ENCODE results near the gene SLC25A1. TPM values are rescaled to one million over a fixed set of nuclear protein-coding genes. Genes with fewer than 3 reads are reported as not detected.
A peak's percentile ranks its signal among the peaks of the same experiment; 100 is the strongest.

Gene SLC25A1
- total and polyA plus RNA-seq, 10 of the 15 experiments (the other 5 are each of a cell fraction or from before 2014, with no cell fraction given): 2.3 to 79.0 (median 30.3) TPM

GRCh38 chr22:19181786-19182471, 3.4 kb upstream of the SLC25A1 start:
- ChIA-PET SMC1A (ENCODE audit: uncharacterized antibody, unreplicated experiment) (interaction anchor here (1.0 kb wide), 1 partner anchor 296 kb away, joined by 3 read pairs; no protein-coding TSS in a partner anchor), POLR2A (no interaction called here), RAD21 (ENCODE audit: unreplicated experiment) (interaction anchor here (1.3 kb wide), 1 partner anchor 14 kb away, joined by 3 read pairs; no protein-coding TSS in a partner anchor), CTCF (interaction anchor here (1.0 to 3.6 kb wide), 3 partner anchors 277 to 298 kb away, joined by 3 to 24 read pairs (median 4); partner anchors contain the start of gene CDC45)
- no peak overlapping the region for H2AFZ ChIP-seq (ENCODE audit: control insufficient read depth, low read depth, low read length)
- FAIRE-seq: no peak
- 26% methylated on average over 12 of the region's 12 CpGs for WGBS (ENCODE audit: insufficient coverage, insufficient replicate concordance, low lambda C conversion rate, missing lambda C conversion rate)
- H3K4me2 ChIP-seq (ENCODE audit: control insufficient read depth, insufficient read depth): peak overlapping the region; percentile 19
- no peak overlapping the region for H3K9ac ChIP-seq (ENCODE audit: control insufficient read depth, insufficient read depth, low read length)
- H3K36me3 ChIP-seq (ENCODE audit: control insufficient read depth in 2 of 2, insufficient read depth in 2 of 2, low read length in 1 of 2): no peaks in the 10 kb centered on the region
- in situ Hi-C loops (cut with MboI): loop anchor here (5.0 kb wide), 1 partner anchor 110 kb away; the partner anchor contains the start of gene CLTCL1
- intact Hi-C loops (cut with micrococcal nuclease; ENCODE audit: unreplicated experiment): no loop called here
- no peak overlapping the region for H3K4me3 ChIP-seq
- peaks cover 9% of the 10 kb centered on the region; the same call in 1 of the 2 replicates for H3K4me1 ChIP-seq (ENCODE audit: control insufficient read depth, insufficient read depth, low read length)
- no peaks in the 10 kb centered on the region for H3K9me3 ChIP-seq (replicated peaks; ENCODE audit: control insufficient read depth, insufficient read depth, low read length)
- TF ChIP-seq CBX5 (IDR thresholded peaks at IDR 0.05; ENCODE audit: low read depth) (no peak), BHLHE40 (IDR thresholded peaks at IDR 0.05; ENCODE audit: borderline replicate concordance in 1 of 2, low read depth in 2 of 2, low read length in 1 of 2) (peak; percentile 31 to 74; a peak in 3 of 4 replicates), EED (IDR thresholded peaks at IDR 0.05; ENCODE audit: low read depth) (0 out of 2 replicates have a peak, but pooled peaks have one; percentile 23), SMC3 (IDR thresholded peaks at IDR 0.05; ENCODE audit: borderline replicate concordance, low read length) (no peak), RUNX3 (IDR thresholded peaks at IDR 0.05; ENCODE audit: low read length) (peak; percentile 50)
- no peak for DNase-seq (ENCODE audit: low read depth, low spot score)
- ATAC-seq: no peak
- no peak overlapping the region for H3K27ac ChIP-seq (ENCODE audit: control insufficient read depth, insufficient read depth)
- BruUV-seq (replicated peaks): no TSS peak
- H3K79me2 ChIP-seq (ENCODE audit: control insufficient read depth, insufficient read depth, low read length): peaks cover 9% of the 10 kb centered on the region
- no peaks in the 10 kb centered on the region for H4K20me1 ChIP-seq (ENCODE audit: control insufficient read depth, insufficient read depth)
- peaks cover 0 to 1% of the 10 kb centered on the region in 2 experiments; a peak in 1 of 4 replicates for H3K27me3 ChIP-seq (replicated peaks in 1 of 2; ENCODE audit: control insufficient read depth in 2 of 2, insufficient read depth in 2 of 2, low read length in 1 of 2)

All from GM12878 (cell line).